Stimulated activated CD8-positive, alpha-beta memory T cell treated with anti-CD3 and anti-CD28 coated beads, Interleukin-4, amount 100 ng/mL, for 48 hours (primary cell): ENCODE measurements around the gene TSSK3.

Source experiments
- DNase-seq: peaks from one replicate; pipeline ENCODE4 v3.0.0-alpha.2; 2020

The TSSK3 gene, protein sequence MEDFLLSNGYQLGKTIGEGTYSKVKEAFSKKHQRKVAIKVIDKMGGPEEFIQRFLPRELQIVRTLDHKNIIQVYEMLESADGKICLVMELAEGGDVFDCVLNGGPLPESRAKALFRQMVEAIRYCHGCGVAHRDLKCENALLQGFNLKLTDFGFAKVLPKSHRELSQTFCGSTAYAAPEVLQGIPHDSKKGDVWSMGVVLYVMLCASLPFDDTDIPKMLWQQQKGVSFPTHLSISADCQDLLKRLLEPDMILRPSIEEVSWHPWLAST

GRCh38 chr1:32362474-32363313, at the start of gene TSSK3, which contains the start of gene FAM229A:
TSS of gene TSSK3 (plus strand) at chr1:32362539. CDS start at chr1:32362702, 163 bp downstream.
TSS of gene FAM229A (minus strand) at chr1:32362485. CDS start at chr1:32362091, 394 bp downstream.
- DNase-seq: no peak

DNA sequence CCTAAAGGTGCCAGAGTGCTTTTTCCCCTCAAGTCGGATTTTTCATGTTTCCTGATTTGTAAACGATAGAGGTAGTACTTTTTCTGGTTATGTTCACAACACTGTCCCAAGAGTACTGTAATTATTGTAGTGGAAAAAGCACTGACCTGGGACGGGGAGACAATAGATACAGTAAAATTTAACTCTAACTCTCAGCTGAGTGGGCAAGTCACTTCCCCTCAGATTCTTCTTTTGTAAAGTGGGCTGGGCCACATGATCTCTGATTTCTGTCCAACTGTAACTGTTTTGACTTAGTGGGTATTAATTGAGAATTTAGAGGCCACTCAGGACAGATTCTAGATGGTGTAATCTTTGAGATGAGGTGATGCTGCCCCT, 45.4 kb upstream of the TSSK3 start:
- DNase-seq: no peak

- DNase-seq: no peak
Measured at GRCh38 chr1:32318127-32318869, 44.0 kb upstream of the TSSK3 start.

DNA sequence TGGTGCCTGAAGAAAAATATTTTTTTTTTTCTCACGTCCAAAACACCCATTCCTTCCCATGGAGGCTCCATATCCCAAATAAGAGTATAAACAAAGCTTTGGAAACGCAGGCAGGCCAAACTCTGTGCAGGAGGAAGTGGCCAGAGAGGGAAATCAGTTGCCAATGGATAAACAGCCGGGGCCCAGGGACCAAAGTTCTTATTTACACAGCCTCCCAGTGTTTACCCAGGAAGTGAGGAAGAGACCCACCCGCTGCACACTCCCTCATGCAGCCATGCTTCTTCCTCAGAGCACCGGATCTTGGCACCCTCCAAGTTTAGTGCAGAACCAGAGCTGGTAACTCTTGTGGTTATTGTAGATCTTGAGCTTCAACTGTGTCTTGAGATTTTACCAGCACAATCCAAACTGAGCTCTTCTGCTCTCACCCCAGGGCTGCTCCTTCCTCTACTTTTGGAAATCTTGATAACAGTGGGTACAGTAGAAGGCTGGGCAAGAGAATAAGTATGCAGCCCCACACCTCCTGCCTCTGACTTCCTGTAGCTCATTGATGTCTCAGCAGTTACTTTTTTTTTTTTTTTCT, 40.5 kb upstream of the TSSK3 start:
- no peak for DNase-seq

- no peak for DNase-seq
Measured at GRCh38 chr1:32327204-32327603, 35.1 kb upstream of the TSSK3 start.

- no peak for DNase-seq
Measured at GRCh38 chr1:32329931-32330466, 32.3 kb upstream of the TSSK3 start.

DNA sequence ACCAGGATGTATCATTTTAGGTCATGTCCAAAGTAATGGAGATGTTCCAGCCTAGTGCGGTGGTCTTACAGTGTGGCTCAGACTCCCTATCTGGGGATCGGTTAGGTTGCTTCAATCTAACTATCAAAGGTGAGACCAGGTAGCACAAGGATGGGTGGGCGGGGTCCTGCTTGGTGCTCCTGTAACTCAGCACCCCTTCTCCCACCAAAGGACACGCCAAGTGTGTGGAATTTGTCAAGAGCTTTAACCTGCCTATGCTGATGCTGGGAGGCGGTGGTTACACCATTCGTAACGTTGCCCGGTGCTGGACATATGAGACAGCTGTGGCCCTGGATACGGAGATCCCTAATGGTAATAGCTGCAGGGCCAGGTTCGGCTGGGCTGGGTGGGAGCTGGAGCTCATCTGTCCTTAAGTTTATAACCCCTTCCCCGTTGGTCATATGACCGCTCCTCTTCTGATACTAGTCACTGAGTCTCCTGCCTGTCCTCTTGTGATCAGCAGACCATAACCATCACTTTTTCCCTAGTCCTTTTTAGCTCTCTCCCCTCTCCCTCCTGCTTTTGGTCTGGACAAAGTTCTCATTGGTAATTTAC, 31.7 kb upstream of the TSSK3 start:
- DNase-seq: no peak

DNA sequence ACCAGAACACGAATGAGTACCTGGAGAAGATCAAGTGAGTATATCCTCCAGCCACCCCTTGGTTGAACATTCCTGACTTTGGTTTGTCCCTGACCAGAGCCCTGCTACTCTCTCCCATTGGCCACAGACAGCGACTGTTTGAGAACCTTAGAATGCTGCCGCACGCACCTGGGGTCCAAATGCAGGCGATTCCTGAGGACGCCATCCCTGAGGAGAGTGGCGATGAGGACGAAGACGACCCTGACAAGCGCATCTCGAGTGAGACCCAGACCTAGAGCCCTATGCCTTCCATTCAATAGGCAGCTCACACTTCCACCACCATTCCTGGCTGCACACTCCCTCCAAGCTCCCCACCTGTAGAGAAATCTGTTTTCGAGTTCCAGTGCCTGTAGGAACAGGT, 30.8 kb upstream of the TSSK3 start:
- no peak for DNase-seq

DNA sequence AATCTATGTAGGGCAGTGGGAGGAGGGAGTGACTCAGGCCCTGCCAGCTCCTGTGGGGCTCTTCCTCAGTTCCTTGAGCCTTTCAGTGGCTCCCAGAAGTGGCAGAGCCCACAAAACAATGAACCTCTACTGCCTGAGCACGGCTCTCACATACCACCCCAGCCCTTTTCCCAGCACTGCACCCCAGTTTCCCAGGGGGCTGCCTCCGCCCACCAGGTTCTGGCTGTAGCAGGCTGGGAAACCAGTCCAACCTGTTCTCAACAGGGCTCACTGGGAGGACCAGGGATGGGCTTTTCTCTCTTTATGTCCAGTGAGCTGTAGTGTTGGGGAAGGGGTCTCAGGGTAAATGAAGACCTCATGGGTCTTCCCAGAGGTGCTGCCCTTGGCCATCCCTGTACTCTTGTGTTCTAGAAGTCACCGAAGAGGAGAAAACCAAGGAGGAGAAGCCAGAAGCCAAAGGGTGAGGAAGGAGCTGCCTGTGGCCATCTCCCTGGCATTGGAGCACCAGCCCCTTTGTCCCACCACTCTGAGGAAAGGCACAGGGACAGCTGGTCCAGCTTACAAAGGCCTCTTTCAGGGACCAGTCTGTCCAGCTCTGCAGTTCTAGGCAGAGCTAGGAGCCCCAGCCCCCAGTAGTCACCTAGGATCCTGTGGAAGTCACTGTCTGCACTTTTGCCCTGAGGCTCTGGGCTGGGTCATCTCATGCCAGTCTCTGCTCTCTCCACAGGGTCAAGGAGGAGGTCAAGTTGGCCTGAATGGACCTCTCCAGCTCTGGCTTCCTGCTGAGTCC, 29.9 kb upstream of the TSSK3 start:
- DNase-seq: no peak

DNA sequence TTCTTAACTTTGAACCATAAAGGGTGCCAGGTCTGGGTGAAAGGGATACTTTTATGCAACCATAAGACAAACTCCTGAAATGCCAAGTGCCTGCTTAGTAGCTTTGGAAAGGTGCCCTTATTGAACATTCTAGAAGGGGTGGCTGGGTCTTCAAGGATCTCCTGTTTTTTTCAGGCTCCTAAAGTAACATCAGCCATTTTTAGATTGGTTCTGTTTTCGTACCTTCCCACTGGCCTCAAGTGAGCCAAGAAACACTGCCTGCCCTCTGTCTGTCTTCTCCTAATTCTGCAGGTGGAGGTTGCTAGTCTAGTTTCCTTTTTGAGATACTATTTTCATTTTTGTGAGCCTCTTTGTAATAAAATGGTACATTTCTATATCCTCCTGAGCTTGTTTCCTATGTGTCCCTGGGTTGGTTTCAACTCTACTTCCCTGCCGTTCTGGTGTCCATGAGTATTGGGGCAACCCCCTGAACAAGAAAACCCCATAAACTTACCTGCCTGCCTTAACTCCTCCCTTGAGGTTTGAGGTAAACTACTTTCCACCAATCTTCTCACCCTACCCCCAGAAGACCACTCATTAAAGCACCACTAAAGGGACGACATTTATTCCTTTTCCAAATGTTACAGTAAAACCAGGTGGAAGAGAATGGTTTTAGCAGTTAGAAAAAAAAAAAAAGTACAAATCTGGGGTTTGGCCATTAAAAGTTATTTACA, 28.9 kb upstream of the TSSK3 start:
- no peak for DNase-seq

DNA sequence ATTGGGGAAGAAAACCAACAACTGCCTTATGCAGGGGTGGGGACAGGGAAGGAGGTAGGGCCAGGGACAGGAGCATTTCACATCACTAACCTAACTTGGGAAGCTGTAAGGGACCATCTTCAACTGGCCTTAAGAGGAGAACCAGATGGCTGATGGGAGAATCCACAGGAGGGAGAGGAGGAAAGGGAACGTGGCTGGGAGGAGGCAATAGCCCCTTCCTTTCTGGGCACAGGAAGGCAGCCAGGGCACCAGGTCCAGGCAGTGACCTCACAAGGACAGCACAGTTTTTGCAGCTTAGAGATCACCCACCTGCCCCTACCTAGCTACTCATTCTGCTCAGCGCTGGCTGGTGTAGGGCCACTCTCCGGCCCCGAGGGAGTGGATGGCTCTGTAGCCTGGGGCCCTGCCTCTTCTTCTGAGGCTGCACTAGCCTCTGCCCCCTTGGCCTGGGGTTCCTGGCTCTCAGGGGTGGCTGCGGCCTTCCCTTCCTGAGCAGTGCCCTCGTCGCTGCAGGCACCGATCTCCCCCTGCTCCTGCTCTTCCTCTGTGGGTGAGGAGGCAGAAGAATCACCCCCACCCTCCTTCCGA, 28.0 kb upstream of the TSSK3 start:
- no peak for DNase-seq

DNA sequence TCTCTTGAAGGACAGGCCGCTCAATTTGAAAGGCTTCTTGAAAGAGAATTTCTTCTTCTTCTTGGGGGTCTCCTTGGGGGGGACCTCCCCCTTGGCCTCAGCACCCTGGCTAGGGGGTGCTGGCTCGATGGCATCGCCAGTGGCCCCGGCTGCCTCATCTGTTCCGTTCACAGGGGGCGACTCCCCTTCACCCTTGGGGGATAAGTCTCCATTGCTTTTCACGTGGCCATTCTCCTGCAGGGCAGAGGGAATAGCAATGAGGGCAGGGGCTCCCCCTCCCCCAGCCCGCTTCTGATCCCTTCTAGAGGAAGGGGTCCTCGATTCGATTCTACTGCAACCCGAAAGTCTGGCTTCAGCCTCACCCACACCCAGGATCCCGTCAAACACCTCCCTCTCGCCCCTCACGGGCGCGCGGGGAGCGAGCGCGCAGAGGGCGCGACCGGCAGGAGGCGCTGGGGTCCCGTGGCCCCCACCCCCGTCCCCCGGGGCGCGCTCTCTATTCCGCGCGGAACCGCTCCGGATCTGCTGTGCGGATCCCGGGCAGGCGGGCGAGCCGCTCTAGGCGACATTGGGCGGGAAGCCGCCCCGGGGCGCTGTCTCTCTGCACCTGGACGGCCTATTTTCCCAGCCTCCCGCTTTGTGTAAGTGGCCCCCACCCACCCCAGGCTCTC, 27.3 kb upstream of the TSSK3 start:
- peak; percentile 71 for DNase-seq

GRCh38 chr1:32335535-32335789, 26.9 kb upstream of the TSSK3 start:
- no peak for DNase-seq

- DNase-seq: peak; percentile 89
Measured at GRCh38 chr1:32335790-32336590, 26.3 kb upstream of the TSSK3 start, which contains the start of gene MARCKSL1. TSS of gene MARCKSL1 (minus strand) at chr1:32336233. CDS start at chr1:32336033, 200 bp downstream.

GRCh38 chr1:32336591-32336932, 25.8 kb upstream of the TSSK3 start:
- no peak for DNase-seq

DNA sequence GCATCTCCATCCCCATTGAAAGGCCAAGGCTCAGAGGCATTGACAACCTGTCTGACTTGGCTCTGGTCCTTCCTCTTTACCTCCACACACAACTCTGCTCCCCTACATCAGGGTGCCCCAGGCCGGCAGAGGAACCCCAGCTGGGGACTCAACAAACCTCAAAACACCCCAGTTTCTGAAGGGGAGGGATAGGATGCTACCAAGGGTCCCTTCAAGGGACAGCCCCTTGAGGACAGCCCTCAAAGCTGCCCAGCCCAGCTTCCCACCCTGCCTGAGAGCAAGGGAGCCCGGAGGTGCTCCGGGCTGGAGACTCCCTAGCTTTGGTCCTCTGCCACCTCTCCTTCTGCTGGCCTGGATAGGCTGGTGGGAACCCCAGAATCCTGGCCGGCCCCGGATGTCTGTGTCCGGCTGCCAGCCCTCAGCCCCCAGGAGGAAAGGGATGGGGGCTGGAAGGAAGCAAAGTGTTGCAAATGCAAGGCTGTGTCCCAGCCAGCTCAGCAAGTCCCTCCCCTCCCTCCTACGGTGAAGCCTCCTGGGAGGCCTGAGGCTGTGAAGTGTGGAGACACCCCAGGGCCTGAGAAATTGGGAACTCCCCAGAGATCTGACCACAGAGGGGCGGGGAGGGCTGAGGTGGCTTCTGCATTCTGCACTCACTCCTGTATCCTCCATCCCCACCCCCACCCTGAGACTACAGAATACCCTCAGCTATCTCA, 25.2 kb upstream of the TSSK3 start:
- DNase-seq: peak; percentile 76

- peak; percentile 54 for DNase-seq
Measured at GRCh38 chr1:32337855-32338636, 24.3 kb upstream of the TSSK3 start.

DNA sequence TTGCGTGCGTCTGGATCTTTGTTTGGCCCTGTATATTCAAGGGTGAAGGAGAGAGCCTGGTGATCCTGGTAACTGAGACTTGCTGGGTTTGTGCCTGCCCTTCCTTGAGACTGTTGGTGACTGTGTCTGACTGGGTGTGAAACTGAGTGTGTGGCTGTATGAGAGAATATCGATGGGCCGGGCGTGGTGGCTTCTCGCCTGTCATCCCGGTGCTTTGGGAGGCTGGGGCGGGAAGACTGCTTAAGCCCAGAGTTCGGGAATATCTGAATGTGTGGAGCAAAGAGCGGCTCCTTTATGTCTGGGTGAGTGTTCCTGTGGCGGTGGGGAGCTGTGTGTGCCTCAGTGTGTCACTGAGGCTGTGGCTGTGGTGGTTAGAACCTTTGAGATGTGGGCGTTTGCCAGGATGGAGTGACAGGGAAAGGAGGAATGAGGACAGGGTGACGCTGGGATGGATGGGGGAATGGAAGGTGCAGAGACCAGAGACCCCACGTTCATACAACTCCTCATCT, 23.6 kb upstream of the TSSK3 start:
- no peak for DNase-seq
